ENCODE measurements around the gene NFKBIZ. TPM values are rescaled to one million over a fixed set of nuclear protein-coding genes. Genes with fewer than 3 reads are reported as not detected.

The NFKBIZ gene
- total and polyA plus RNA-seq, 9 of the 15 experiments (the other 6 are each of a cell fraction or from before 2014, with no cell fraction given): 1.2 to 13.7 (median 5.7) TPM

GRCh38 chr3:101897013-101897412 lies 47.7 kb downstream of the NFKBIZ start:
- H3K27me3 ChIP-seq (ENCODE audit: control insufficient read depth in 2 of 2, insufficient read depth in 2 of 2, low read length in 2 of 2): no peaks in the 10 kb centered on the region
- H3K9ac ChIP-seq (ENCODE audit: insufficient read depth in 1 of 2, low read depth in 2 of 2, low read length in 2 of 2): no peak overlapping the region
- 17% methylated on average over 5 of the region's 5 CpGs for WGBS (ENCODE audit: insufficient coverage, low coverage, missing lambda C conversion rate)
- no TSS peak for BruUV-seq (replicated peaks)
- no peak overlapping the region for H2AFZ ChIP-seq (ENCODE audit: low read depth, low read length)
- intact Hi-C loops (cut with micrococcal nuclease) (no loop called here), in situ Hi-C loops (cut with MboI) (no loop called here)
- TF ChIP-seq ZEB2 (IDR thresholded peaks at IDR 0.05) (no peak), HDAC6 (IDR thresholded peaks at IDR 0.05; ENCODE audit: low read depth, low read length) (no peak), ARID3B (CRISPR knock-in tag; IDR thresholded peaks at IDR 0.05; ENCODE audit: borderline replicate concordance) (no peak), ZNF212 (CRISPR knock-in tag; IDR thresholded peaks at IDR 0.05) (no peak), E2F1 (CRISPR knock-in tag; IDR thresholded peaks at IDR 0.05) (no peak), ZBTB34 (CRISPR knock-in tag; IDR thresholded peaks at IDR 0.05) (no peak), U2AF1 (optimal IDR thresholded peaks at IDR 0.05; ENCODE audit: low read depth, low read length) (no peak), POU5F1 (IDR thresholded peaks at IDR 0.05; ENCODE audit: borderline replicate concordance, low read depth, low read length, partially characterized antibody) (no peak), STAT5A (IDR thresholded peaks at IDR 0.05; ENCODE audit: borderline replicate concordance, low read length) (no peak), HNRNPUL1 (IDR thresholded peaks at IDR 0.05; ENCODE audit: low read length) (no peak), ZNF253 (CRISPR knock-in tag; conservative IDR thresholded peaks at IDR 0.05) (no peak), NCOA6 (IDR thresholded peaks at IDR 0.05) (no peak), ZBTB43 (CRISPR knock-in tag; IDR thresholded peaks at IDR 0.05) (no peak), ILF3 (IDR thresholded peaks at IDR 0.05; ENCODE audit: borderline replicate concordance) (no peak), EHMT2 (IDR thresholded peaks at IDR 0.05) (no peak), PRPF4 (IDR thresholded peaks at IDR 0.05; ENCODE audit: insufficient read depth, low read depth, low read length, poor library complexity, severe bottlenecking) (no peak), RBM17 (IDR thresholded peaks at IDR 0.05; ENCODE audit: borderline replicate concordance, low read depth, low read length) (no peak), NR2F6 (CRISPR knock-in tag; IDR thresholded peaks at IDR 0.05) (no peak), KAT7 (CRISPR knock-in tag; IDR thresholded peaks at IDR 0.05; ENCODE audit: borderline replicate concordance) (no peak)
- no peak overlapping the region for H3K4me2 ChIP-seq (ENCODE audit: insufficient read depth, low read length)
- FAIRE-seq (no peak), DNase-seq (ENCODE audit: extremely low read depth in 1 of 4, low spot score in 3 of 4) (no peak), ATAC-seq (no peak)
- CTCF ChIA-PET (ENCODE audit: low intra/inter-chr PET ratio): no interaction called here
- no peaks in the 10 kb centered on the region for H3K4me1 ChIP-seq (replicated peaks in 1 of 2; ENCODE audit: control insufficient read depth in 2 of 2, insufficient read depth in 2 of 2, low read length in 2 of 2)
- H3K36me3 ChIP-seq (ENCODE audit: control insufficient read depth, insufficient read depth, low read length): no peaks in the 10 kb centered on the region
- H4K20me1 ChIP-seq (replicated peaks; ENCODE audit: control insufficient read depth, insufficient read depth, low read length): no peaks in the 10 kb centered on the region
- H3K9me1 ChIP-seq (ENCODE audit: control insufficient read depth, insufficient read depth, low read length): no peaks in the 10 kb centered on the region
- H3K79me2 ChIP-seq (ENCODE audit: control insufficient read depth, insufficient read depth, low read length): no peaks in the 10 kb centered on the region
- no peak overlapping the region for H3K27ac ChIP-seq (ENCODE audit: extremely low read depth, low read depth, low read length)
- POLR2A ChIA-PET: no interaction called here
- H3K4me3 ChIP-seq: no peak overlapping the region
- no peaks in the 10 kb centered on the region for H3K9me3 ChIP-seq (replicated peaks; ENCODE audit: control insufficient read depth, insufficient read depth, low read depth, low read length)
